ENCODE results near the gene TTC39A. TPM values are rescaled to one million over a fixed set of nuclear protein-coding genes. Genes with fewer than 3 reads are reported as not detected.
A peak's percentile ranks its signal among the peaks of the same experiment; 100 is the strongest.

Gene TTC39A
- total RNA-seq, 3 donors from 2014 or later (not counting 1 experiment from before 2014, with no cell fraction given): 0.38 TPM; not detected in 2

DNA sequence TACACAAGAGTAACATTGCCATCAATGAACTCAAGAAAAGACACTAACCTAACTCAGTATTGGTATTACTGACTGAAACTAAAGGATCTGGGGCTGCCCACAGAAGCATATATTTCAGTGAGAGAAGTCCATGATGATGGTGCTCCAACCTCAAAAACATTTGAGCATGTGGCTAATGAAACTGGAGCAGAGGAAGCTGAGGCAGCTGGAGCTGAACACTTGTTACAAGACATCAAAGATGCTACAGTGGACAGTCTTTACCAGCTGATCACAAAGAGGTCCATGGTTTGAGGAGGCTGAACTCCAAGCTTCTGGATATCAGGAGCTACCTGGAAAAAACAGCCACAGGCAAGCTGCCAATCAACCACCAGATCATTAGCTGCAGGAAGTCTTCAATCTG is 42.2 kb upstream of the TTC39A start:
- Mint-ChIP-seq H3K27me3 (ENCODE audit: low read depth in 2 of 2) (no peaks in the 10 kb centered on the region), H3K9me3 (no peaks in the 10 kb centered on the region), H3K4me1 (no peaks in the 10 kb centered on the region), H3K4me3 (no peak overlapping the region), H3K27ac (peak overlapping the region in 1 of 2 donors; percentile 3), H3K36me3 (no peaks in the 10 kb centered on the region)
- no peak for DNase-seq
- H3K9me3 ChIP-seq (ENCODE audit: control insufficient read depth, insufficient read depth, low read length): no peaks in the 10 kb centered on the region
- H3K4me1 ChIP-seq (ENCODE audit: control insufficient read depth, insufficient read depth, low read length): no peaks in the 10 kb centered on the region
- no peak overlapping the region for H3K27ac ChIP-seq (ENCODE audit: low read length)
- peaks cover 30% of the 10 kb centered on the region for H3K36me3 ChIP-seq (ENCODE audit: control insufficient read depth, insufficient read depth, low read length)
- no peak overlapping the region for H3K4me3 ChIP-seq (ENCODE audit: low read length)
- TF ChIP-seq, protein P1, sequence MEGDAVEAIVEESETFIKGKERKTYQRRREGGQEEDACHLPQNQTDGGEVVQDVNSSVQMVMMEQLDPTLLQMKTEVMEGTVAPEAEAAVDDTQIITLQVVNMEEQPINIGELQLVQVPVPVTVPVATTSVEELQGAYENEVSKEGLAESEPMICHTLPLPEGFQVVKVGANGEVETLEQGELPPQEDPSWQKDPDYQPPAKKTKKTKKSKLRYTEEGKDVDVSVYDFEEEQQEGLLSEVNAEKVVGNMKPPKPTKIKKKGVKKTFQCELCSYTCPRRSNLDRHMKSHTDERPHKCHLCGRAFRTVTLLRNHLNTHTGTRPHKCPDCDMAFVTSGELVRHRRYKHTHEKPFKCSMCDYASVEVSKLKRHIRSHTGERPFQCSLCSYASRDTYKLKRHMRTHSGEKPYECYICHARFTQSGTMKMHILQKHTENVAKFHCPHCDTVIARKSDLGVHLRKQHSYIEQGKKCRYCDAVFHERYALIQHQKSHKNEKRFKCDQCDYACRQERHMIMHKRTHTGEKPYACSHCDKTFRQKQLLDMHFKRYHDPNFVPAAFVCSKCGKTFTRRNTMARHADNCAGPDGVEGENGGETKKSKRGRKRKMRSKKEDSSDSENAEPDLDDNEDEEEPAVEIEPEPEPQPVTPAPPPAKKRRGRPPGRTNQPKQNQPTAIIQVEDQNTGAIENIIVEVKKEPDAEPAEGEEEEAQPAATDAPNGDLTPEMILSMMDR (IDR thresholded peaks at IDR 0.05): no peak
- H3K27me3 ChIP-seq (ENCODE audit: control insufficient read depth, insufficient read depth, low read length): no peaks in the 10 kb centered on the region
- no peak for ATAC-seq
- intact Hi-C loops (cut with micrococcal nuclease): no loop called here

DNA sequence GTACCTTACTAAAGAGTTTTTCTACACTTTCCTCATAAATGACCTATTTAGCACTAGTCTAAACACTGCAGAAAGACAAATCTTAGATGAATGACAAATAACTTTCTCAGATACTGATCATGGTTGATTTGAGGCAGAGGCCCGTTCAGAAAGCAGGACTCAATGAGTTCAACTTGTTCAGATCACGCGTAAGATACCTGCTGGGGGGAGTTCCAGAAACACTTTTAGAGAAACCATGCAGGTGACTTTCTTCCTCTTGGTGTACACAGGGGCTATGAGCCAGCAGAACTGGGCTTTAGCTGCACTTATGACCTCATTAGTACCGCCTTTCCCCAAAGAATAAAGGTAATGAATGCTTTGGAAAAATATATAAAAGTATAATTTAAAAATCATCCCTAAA is 38.8 kb upstream of the TTC39A start:
- DNase-seq (no peak), ATAC-seq (no peak)
- H3K4me3 Mint-ChIP-seq: no peak overlapping the region
- H3K27ac Mint-ChIP-seq: no peak overlapping the region
- H3K36me3 ChIP-seq (ENCODE audit: control insufficient read depth, insufficient read depth, low read length): peaks cover 29% of the 10 kb centered on the region
- no peak overlapping the region for H3K4me3 ChIP-seq (ENCODE audit: low read length)
- no peaks in the 10 kb centered on the region for H3K4me1 Mint-ChIP-seq
- no peaks in the 10 kb centered on the region for H3K9me3 ChIP-seq (ENCODE audit: control insufficient read depth, insufficient read depth, low read length)
- H3K27me3 ChIP-seq (ENCODE audit: control insufficient read depth, insufficient read depth, low read length): no peaks in the 10 kb centered on the region
- H3K27me3 Mint-ChIP-seq (ENCODE audit: low read depth in 2 of 2): no peaks in the 10 kb centered on the region
- H3K9me3 Mint-ChIP-seq: no peaks in the 10 kb centered on the region
- intact Hi-C loops (cut with micrococcal nuclease): no loop called here
- H3K4me1 ChIP-seq (ENCODE audit: control insufficient read depth, insufficient read depth, low read length): no peaks in the 10 kb centered on the region
- H3K36me3 Mint-ChIP-seq: no peaks in the 10 kb centered on the region
- H3K27ac ChIP-seq (ENCODE audit: low read length): no peak overlapping the region
- WGBS (ENCODE audit: insufficient coverage): 89% methylated on average over 3 of the region's 4 CpGs
- TF ChIP-seq, protein P1 (IDR thresholded peaks at IDR 0.05): no peak

DNA sequence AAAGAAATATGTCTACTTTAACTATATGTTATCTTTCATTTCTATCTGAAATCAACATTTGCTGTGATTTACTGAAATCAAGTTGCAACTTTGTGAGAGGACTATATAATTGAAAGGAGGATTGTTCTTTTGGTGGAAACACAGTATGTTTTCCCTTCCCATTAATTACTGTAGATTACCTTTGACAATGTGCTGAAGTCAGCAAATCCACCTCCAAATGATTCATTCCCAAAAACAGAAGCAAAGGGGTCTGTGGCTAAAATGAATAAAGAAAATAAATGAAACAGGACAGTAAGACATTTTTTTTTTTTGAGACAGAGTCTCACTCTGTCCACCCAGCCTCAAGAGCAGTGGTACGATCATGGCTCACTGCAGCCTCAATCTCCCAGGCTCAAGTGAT is 35.4 kb upstream of the TTC39A start:
- H3K36me3 Mint-ChIP-seq: peaks cover 1% of the 10 kb centered on the region
- WGBS (ENCODE audit: insufficient coverage): 100% methylated on average over 1 of the region's 1 CpG
- TF ChIP-seq, protein P1 (IDR thresholded peaks at IDR 0.05): no peak
- Histone ChIP-seq H3K36me3 (ENCODE audit: control insufficient read depth, insufficient read depth, low read length) (peaks cover 40% of the 10 kb centered on the region), H3K9me3 (ENCODE audit: control insufficient read depth, insufficient read depth, low read length) (no peaks in the 10 kb centered on the region), H3K27me3 (ENCODE audit: control insufficient read depth, insufficient read depth, low read length) (no peaks in the 10 kb centered on the region), H3K4me3 (ENCODE audit: low read length) (no peak overlapping the region), H3K27ac (ENCODE audit: low read length) (no peak overlapping the region), H3K4me1 (ENCODE audit: control insufficient read depth, insufficient read depth, low read length) (no peaks in the 10 kb centered on the region)
- no peaks in the 10 kb centered on the region for H3K9me3 Mint-ChIP-seq
- intact Hi-C loops (cut with micrococcal nuclease): no loop called here
- no peak overlapping the region for H3K4me3 Mint-ChIP-seq
- H3K27ac Mint-ChIP-seq: no peak overlapping the region
- DNase-seq (no peak), ATAC-seq (no peak)
- no peaks in the 10 kb centered on the region for H3K27me3 Mint-ChIP-seq (ENCODE audit: low read depth in 2 of 2)
- no peaks in the 10 kb centered on the region for H3K4me1 Mint-ChIP-seq

DNA sequence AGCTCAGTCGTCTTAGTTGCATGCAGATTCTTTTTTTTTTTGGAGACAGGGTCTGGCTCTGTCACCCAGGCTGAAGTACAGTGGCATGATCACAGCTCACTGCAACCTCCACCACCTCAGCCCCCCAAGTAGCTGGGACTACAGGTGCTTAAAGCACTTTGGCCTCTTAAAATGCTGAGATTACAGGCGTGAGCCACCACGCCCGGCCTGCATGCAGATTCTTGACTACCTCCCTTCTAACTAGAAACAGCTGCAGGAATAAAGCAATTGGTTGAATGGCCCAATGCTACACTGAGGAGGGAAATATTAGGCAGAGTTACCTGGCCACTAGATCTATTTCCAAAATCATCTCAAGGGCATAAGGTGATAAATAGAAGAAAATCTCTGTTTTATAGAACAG is 29.5 kb upstream of the TTC39A start:
- Histone ChIP-seq H3K36me3 (ENCODE audit: control insufficient read depth, insufficient read depth, low read length) (peaks cover 52% of the 10 kb centered on the region), H3K27ac (ENCODE audit: low read length) (no peak overlapping the region), H3K9me3 (ENCODE audit: control insufficient read depth, insufficient read depth, low read length) (no peaks in the 10 kb centered on the region), H3K4me3 (ENCODE audit: low read length) (no peak overlapping the region), H3K27me3 (ENCODE audit: control insufficient read depth, insufficient read depth, low read length) (no peaks in the 10 kb centered on the region), H3K4me1 (ENCODE audit: control insufficient read depth, insufficient read depth, low read length) (no peaks in the 10 kb centered on the region)
- Mint-ChIP-seq H3K4me1 (no peaks in the 10 kb centered on the region), H3K9me3 (no peaks in the 10 kb centered on the region), H3K27me3 (ENCODE audit: low read depth in 2 of 2) (no peaks in the 10 kb centered on the region), H3K27ac (no peak overlapping the region), H3K36me3 (peaks cover 20% of the 10 kb centered on the region), H3K4me3 (no peak overlapping the region)
- WGBS (ENCODE audit: insufficient coverage): 90% methylated on average over 3 of the region's 4 CpGs
- DNase-seq (no peak), ATAC-seq (no peak)
- intact Hi-C loops (cut with micrococcal nuclease): no loop called here
- TF ChIP-seq, protein P1 (IDR thresholded peaks at IDR 0.05): no peak
